Activated B cell treated with CpG ODN at 0.5 μM for 24 hours (primary cell): ENCODE results near the gene CAMSAP2. TPM values are rescaled to one million over a fixed set of nuclear protein-coding genes. Genes with fewer than 3 reads are reported as not detected.

ENCODE experiments used
- ATAC-seq: fragments of 200-7000 bp; cut with Tn5 transposase; one replicate; pipeline ENCODE4 v1.10.0; 2021; ENCODE audit warnings: low read depth, mild to moderate bottlenecking, moderate library complexity
- CTCF ChIA-PET: fragments of 350-600 bp; sonication (Branson Sonifier 250); formaldehyde crosslinking; loops from one replicate; lab custom pipeline; 2021; ENCODE audit warnings: antibody characterized with exemption; lab: Charles Lee
- POLR2A ChIA-PET: fragments of 350-600 bp; sonication (Branson Sonifier 250); formaldehyde crosslinking; loops from one replicate; lab custom pipeline; 2021; ENCODE audit warnings: antibody characterized with exemption; lab: Charles Lee
- DNase-seq: peaks from one replicate; pipeline ENCODE4 v3.0.0; 2022
- H3K27ac Mint-ChIP-seq: one replicate; pipeline ENCODE4 v1.8.0; 2020; ENCODE audit warnings: mixed read lengths
- H3K27me3 Mint-ChIP-seq: one replicate; pipeline ENCODE4 v1.8.0; 2021; ENCODE audit warnings: mixed read lengths
- H3K36me3 Mint-ChIP-seq: one replicate; pipeline ENCODE4 v1.8.0; 2021; ENCODE audit warnings: low read depth, mixed read lengths
- H3K4me1 Mint-ChIP-seq: one replicate; pipeline ENCODE4 v1.8.0; 2021; ENCODE audit warnings: mixed read lengths
- H3K4me3 Mint-ChIP-seq: one replicate; pipeline ENCODE4 v1.8.0; 2020; ENCODE audit warnings: mild to moderate bottlenecking, mixed read lengths
- H3K9me3 Mint-ChIP-seq: one replicate; pipeline ENCODE4 v1.8.0; 2020; ENCODE audit warnings: mixed read lengths
- intact Hi-C: fragments of 100-400 bp; cut with micrococcal nuclease; formaldehyde crosslinking; loops from one replicate; pipeline ENCODE4 v1.15.1; 2024
- total RNA-seq: library from RNA; stranded (reverse); gene quantifications from 2 replicates; pipeline ENCODE4 v1.2.3, GENCODE V29; 2022
- TF ChIP-seq, protein P1 (sequence below): fragments of 200-600 bp; IDR thresholded peaks from one replicate; pipeline ENCODE4 v1.8.0; 2022; ENCODE audit warnings: antibody characterized with exemption, mild to moderate bottlenecking

The CAMSAP2 gene
- total RNA-seq, 1 donor from 2014 or later = 0.86 TPM

DNA sequence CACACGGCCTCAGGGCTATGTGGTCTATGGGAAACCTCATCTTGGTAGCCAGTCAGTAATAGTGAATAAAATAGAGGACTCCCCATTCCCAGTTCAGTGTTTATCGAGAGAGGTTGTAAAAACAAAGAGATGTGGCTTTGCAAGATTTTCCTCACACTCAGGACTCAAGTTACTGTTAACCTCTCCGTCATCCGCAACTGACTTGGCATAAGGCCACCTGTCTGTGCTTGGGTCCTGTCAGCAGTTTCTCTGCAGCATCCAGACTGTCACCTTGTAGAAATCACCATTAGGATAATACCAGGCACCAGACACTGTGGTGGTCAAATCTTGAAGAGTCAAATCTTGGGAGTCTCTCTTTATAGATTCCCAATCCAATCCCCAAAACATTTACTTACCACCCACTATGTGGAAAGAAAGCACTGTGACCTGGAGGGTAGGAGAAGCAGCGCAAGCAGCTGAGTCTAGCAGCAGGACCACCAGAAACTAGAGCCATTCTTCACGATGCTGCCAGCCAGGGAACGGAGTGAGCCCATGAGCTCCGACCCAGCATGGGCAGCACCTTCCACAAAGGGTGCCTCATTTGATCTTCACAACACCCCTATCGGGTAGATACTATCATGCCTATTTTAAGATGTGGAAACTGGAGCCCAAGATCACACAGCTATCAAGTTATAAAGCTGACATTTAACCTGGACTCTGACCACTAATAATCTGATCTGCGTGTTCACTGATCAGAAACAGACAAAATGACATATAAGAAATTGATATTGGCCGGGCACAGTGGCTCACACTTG lies 128.5 kb downstream of the CAMSAP2 start:
- no peak for ATAC-seq
- ChIA-PET CTCF (no interaction called here), POLR2A (interaction anchor here (0.7 to 2.2 kb wide), 4 partner anchors 11 to 198 kb away, joined by 3 to 17 read pairs (median 6); partner anchors contain the start of gene DDX59)
- Mint-ChIP-seq H3K4me3 (no peak overlapping the region), H3K4me1 (peaks cover 66% of the 10 kb centered on the region), H3K27me3 (no peaks in the 10 kb centered on the region), H3K36me3 (no peaks in the 10 kb centered on the region), H3K27ac (peak overlapping the region; percentile 35), H3K9me3 (no peaks in the 10 kb centered on the region)
- TF ChIP-seq, protein P1, sequence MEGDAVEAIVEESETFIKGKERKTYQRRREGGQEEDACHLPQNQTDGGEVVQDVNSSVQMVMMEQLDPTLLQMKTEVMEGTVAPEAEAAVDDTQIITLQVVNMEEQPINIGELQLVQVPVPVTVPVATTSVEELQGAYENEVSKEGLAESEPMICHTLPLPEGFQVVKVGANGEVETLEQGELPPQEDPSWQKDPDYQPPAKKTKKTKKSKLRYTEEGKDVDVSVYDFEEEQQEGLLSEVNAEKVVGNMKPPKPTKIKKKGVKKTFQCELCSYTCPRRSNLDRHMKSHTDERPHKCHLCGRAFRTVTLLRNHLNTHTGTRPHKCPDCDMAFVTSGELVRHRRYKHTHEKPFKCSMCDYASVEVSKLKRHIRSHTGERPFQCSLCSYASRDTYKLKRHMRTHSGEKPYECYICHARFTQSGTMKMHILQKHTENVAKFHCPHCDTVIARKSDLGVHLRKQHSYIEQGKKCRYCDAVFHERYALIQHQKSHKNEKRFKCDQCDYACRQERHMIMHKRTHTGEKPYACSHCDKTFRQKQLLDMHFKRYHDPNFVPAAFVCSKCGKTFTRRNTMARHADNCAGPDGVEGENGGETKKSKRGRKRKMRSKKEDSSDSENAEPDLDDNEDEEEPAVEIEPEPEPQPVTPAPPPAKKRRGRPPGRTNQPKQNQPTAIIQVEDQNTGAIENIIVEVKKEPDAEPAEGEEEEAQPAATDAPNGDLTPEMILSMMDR = no peak
- intact Hi-C loops = loop anchor here (5.0 kb wide), 1 partner anchor 155 kb away; the partner anchor contains the start of gene KIF21B
- no peak for DNase-seq

DNA sequence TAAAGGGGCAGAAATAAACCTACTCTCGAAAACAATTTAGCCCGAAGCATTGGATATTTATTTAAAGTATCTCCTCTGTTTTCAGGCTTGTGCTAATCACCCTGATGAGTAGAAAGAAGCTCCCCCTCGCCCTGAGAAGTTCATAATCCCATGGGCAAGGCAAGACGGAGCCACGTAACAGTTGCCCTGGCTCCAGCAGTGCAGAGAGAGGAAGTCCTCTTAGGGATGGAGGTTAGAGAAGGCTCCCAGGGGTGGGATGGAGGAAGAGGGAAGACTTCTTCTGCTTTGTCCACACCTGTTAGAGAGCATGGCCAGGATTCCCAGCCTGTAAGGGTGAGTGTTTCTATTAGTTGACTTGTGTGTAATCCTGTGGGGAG lies 130.7 kb downstream of the CAMSAP2 start:
- intact Hi-C loops = loop anchor here (5.0 kb wide), 1 partner anchor 153 kb away; the partner anchor contains the start of gene KIF21B
- ChIA-PET CTCF (interaction anchor here (1.6 kb wide), 1 partner anchor 31 kb away, joined by 4 read pairs; no protein-coding TSS in a partner anchor), POLR2A (interaction anchor here (1.0 to 1.5 kb wide), 3 partner anchors 9 to 34 kb away, joined by 3 to 9 read pairs (median 3); no protein-coding TSS in a partner anchor)
- Mint-ChIP-seq H3K36me3 (no peaks in the 10 kb centered on the region), H3K9me3 (no peaks in the 10 kb centered on the region), H3K4me1 (peaks cover 60% of the 10 kb centered on the region), H3K27ac (peak overlapping the region; percentile 94), H3K27me3 (peaks cover 6% of the 10 kb centered on the region), H3K4me3 (peak overlapping the region; percentile 73)
- no peak for DNase-seq
- TF ChIP-seq, protein P1 = no peak
- ATAC-seq = no peak

DNA sequence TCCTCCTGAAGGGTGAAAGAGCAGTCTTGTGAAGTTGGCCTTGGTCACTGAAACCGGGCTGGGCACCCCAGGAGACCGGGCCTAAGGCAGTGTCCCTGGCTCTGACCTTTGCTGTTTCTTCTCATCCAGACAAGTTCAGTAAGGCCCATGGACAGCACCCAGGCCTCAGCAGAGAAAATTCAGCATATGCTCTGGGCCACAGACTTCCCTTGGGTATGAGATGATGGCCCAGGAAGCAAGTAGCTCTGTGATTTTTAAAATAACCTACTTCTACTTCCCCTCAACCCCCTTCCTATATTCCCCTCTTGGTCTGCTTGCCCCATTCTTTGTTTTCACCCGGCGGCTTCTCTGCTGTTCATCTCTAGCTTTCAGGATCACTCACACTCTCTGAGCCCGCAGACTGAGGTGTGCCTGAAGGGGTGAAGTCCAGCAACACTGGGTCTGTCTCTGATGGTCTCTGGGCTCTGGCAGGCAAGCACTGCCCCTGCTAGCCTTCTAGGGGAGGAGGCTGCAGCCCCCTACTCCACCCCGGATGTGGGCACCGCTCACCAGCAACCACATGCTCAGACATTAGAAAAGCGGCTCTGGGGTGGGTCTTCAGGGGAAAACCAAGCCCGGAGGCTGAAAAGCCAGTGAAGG lies 131.2 kb downstream of the CAMSAP2 start:
- DNase-seq = no peak
- H3K4me3 Mint-ChIP-seq = peak overlapping the region; percentile 73
- CTCF ChIA-PET = interaction anchor here (1.6 kb wide), 1 partner anchor 32 kb away, joined by 4 read pairs; no protein-coding TSS in a partner anchor

DNA sequence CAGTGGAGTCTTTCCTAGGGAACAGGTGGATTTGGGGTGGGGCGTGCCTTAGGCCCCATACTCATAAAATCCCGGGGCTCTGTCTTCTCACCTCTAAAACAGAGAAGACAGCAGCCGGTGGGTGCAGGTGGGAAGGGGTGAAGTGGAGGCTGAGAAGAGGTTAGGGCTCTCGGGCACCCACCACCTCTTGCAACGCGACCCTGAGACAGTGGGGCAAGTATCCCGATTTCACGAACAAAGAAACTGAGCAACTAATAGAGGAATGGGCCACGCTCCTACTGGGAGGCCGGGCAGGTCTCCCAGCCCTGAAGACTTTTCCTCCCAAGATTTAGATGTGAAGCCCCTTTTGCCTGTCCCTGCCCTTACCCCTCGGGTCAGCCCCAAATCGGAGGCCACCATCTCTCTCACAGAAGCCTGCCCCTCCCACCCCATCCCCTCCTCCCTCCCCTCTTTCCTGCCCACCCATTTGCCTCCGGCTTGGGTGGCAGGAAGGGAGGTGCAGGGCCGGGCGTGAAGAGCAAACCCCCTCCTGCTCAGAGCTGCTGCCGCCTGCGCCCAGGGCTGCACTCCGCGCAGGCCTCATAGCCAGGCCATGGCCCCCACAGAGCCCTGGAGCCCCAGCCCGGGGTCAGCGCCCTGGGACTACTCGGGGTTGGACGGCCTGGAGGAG lies 133.9 kb downstream of the CAMSAP2 start, which contains the start of gene GPR25:
TSS of gene GPR25 (plus strand) at position 536 of the 670 bp plus-strand sequence. CDS start at position 593, 57 bp downstream.
- no peak for DNase-seq
- peaks cover 57% of the 10 kb centered on the region for H3K4me1 Mint-ChIP-seq

More for the DNA sequence above, 131.2 kb downstream of the CAMSAP2 start:
- intact Hi-C loops = loop anchor here (2.0 to 10.0 kb wide), 4 partner anchors 19 to 565 kb away; partner anchors contain the start of gene KIF21B
- no peaks in the 10 kb centered on the region for H3K9me3 Mint-ChIP-seq
- ATAC-seq = peak; percentile 52
- POLR2A ChIA-PET = interaction anchor here (1.0 to 1.5 kb wide), 3 partner anchors 8 to 33 kb away, joined by 3 to 9 read pairs (median 3); no protein-coding TSS in a partner anchor
- no peaks in the 10 kb centered on the region for H3K36me3 Mint-ChIP-seq
- H3K27me3 Mint-ChIP-seq = peaks cover 11% of the 10 kb centered on the region
- TF ChIP-seq, protein P1 = no peak
- peaks cover 63% of the 10 kb centered on the region for H3K4me1 Mint-ChIP-seq
- peak overlapping the region; percentile 94 for H3K27ac Mint-ChIP-seq

More for the DNA sequence above, 133.9 kb downstream of the CAMSAP2 start, which contains the start of gene GPR25:
- ATAC-seq = no peak
- intact Hi-C loops = loop anchor here (5.0 to 10.0 kb wide), 2 partner anchors 95 to 568 kb away; no protein-coding TSS in a partner anchor
- POLR2A ChIA-PET = interaction anchor here (0.7 kb wide), 1 partner anchor 15 kb away, joined by 5 read pairs; no protein-coding TSS in a partner anchor
- Mint-ChIP-seq H3K4me3 (peak within 1 kb of the TSS; percentile 75), H3K27ac (peak within 1 kb of the TSS; percentile 94), H3K36me3 (no peaks in the 10 kb centered on the region), H3K27me3 (peaks cover 16% of the 10 kb centered on the region), H3K9me3 (no peaks in the 10 kb centered on the region)
- CTCF ChIA-PET = interaction anchor here (0.6 to 0.7 kb wide), 2 partner anchors 43 to 63 kb away, joined by 3 to 4 read pairs; no protein-coding TSS in a partner anchor
- TF ChIP-seq, protein P1 = no peak
